Activated naive CD4-positive, alpha-beta T cell treated with anti-CD3 and anti-CD28 coated beads, Interleukin-2, amount 50 U/mL, for 72 hours (primary cell): ENCODE measurements around the gene IP6K1. TPM values are rescaled to one million over a fixed set of nuclear protein-coding genes. Genes with fewer than 3 reads are reported as not detected.
"Not testable (repeated sequence)": the region's sequence is repeated elsewhere in the genome, so short reads cannot be mapped to it uniquely, and the experiment has no call there.

Source experiments
- ATAC-seq, 2 donors: fragments of 150-1000 bp; cut with Tn5 transposase; 2 replicates each; pipeline ENCODE4 v1.10.0; 2021; ENCODE audit warnings: mild to moderate bottlenecking in 2 of 2, moderate library complexity in 2 of 2
- DNase-seq, 2 donors: peaks; one replicate each; pipeline ENCODE4 v3.0.0; 2021 to 2022; ENCODE audit warnings: low spot score in 2 of 2
- H3K27ac Mint-ChIP-seq, 2 donors: one replicate each; pipeline ENCODE4 v1.8.0; 2022; ENCODE audit warnings: mild to moderate bottlenecking in 2 of 2, mixed read lengths in 2 of 2
- H3K36me3 Mint-ChIP-seq, 2 donors: one replicate each; pipeline ENCODE4 v1.8.0; 2022; ENCODE audit warnings: mixed read lengths in 2 of 2
- H3K9me3 Mint-ChIP-seq, 2 donors: one replicate each; pipeline ENCODE4 v1.8.0; 2022; ENCODE audit warnings: mixed read lengths in 2 of 2
- total RNA-seq, 2 donors: library from RNA; stranded (reverse); gene quantifications; one replicate each; pipeline ENCODE4 v1.2.3, GENCODE V29; 2022

Gene IP6K1
- total RNA-seq, 2 donors from 2014 or later: 26.2 to 26.9 TPM

DNA sequence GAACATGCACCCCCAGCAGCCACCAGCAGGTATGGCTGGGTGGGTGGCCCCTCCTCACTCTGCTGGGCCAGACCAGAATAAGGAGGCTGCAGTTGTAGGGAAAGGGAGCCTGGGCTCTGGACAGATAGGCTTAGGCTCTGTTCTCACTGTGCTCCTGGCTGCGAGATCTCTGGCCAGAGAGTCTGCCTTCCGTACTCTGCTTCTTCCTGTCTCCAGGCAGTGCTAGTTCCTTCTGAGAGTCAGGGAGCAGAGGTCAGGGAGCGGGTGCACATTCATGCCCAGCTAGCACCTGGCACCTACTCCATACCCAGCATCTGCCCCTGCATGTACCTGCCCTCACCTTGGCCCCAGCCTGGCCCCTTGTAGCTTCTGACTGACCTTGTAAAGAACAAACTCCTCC lies 94.9 kb downstream of the IP6K1 start:
- H3K9me3 Mint-ChIP-seq, DNase-seq, H3K27ac Mint-ChIP-seq, ATAC-seq: not testable (repeated sequence)
- peaks cover 11 to 13% of the 10 kb centered on the region in 2 donors for H3K36me3 Mint-ChIP-seq

DNA sequence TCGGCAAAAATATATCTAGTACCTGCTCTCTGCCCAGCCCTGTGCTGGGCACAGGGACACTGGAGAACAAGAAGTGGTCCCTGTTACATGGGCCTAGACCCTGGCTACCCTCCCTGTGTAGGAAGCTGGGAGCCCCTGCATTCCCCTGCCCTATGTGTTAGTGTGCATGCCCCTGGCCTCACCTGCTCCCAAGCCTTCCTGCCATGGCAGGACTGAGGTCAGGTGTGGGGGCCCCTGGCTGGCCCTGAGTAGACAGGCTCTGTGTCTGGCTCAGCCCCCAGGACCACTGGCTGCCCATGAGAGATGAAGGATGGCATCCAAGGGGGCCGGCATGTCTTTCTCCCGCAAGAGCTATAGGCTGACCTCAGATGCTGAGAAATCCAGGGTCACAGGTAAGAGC lies 95.5 kb downstream of the IP6K1 start:
- Mint-ChIP-seq H3K27ac (peak overlapping the region in 1 of 2 donors; percentile 96), H3K36me3 (peaks cover 11 to 13% of the 10 kb centered on the region in 2 donors)
- ATAC-seq, DNase-seq, H3K9me3 Mint-ChIP-seq: not testable (repeated sequence)

DNA sequence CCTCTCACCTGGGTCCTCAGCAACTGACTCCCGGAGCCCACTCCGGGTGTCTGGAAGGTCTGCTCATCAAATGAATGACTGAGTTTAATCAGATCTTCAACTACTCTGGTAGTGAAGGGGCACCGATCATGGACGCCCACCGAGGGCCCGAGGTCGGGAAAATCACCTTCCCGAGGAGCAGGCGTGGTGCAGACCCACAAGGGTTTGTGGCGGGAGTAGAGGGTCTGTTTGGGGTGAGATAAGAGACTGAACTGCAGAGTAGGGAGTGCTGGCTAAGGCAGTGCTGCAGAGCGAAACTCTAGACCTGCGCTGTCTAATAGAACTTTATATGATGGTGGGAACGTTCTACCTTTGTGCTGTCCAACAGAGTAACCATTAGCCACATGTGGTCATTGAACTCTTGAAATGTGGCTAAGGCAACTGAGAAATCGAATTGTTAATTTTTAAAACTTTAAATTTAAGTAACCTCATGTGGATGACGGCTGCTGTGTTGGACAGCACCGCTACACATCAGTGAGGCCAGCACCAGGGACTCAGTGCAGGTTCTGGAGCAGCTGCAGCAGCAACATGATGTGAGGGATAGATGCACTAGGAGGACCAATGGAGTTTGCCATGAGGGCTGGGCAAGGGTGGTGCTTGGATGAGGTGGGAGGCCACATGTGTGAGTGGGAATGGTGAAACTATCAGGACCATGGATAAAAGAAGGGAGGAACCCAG lies 96.3 kb downstream of the IP6K1 start:
- ATAC-seq, DNase-seq, H3K9me3 Mint-ChIP-seq: not testable (repeated sequence)
- peak overlapping the region; percentile 96 to 98 for H3K27ac Mint-ChIP-seq
- peaks cover 11 to 13% of the 10 kb centered on the region in 2 donors for H3K36me3 Mint-ChIP-seq

DNA sequence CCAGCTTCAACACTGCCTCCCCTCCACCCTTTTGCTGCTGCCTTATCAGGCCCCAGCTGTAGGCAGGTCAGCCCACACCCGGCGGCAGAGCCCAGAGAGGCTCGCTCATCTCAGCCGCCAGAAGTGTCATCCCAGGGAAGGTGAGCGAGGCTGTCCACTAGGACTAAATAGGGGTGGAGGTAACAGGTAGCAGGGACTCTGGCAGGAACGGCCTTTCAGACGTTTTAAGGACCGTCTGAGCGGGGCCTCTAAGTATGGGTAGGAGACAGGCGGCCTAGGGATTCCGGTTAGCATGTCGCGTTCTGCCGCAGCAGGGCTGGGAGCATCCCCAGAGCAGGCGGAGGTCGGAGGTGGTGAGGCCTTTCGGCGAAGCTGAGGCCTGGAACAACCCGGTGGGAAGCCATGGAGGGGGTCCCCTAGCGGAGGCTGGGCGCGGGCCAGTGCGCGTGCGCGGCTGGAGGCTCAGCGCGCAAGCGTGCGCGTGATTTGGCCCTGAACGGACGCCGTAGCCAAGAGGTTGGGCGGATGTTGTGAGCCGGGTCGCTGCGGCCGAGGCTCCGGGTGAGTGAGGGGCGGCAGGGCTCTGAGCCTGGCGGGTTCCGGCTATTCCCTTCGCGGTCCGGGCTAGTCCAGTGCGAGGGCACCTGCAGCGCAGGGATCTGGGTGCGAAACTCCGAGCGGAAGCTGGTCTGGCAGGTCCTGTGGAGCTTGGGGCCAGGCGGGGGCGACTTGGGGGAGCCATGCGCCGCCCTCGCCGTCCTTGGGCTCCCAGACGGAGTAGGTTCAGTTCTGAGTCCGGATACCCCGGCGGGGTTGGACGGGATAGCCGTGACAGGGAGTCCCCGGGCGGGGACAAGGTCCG lies 97.1 kb downstream of the IP6K1 start, which contains the start of the genes MST1 and RNF123:
Gene MST1 (minus strand): TSS at position 429 of the 862 bp plus-strand sequence. CDS start 783 bp downstream, outside the sequence.
Gene RNF123 (plus strand): TSS at position 512 of the 862 bp plus-strand sequence. CDS start 1,609 bp downstream, outside the sequence.
- Mint-ChIP-seq H3K27ac (peak within 1 kb of the TSS; percentile 96 to 98), H3K9me3 (no peaks in the 10 kb centered on the region), H3K36me3 (peaks cover 11 to 13% of the 10 kb centered on the region in 2 donors)
- ATAC-seq: peak; percentile 76 to 78
- DNase-seq: peak; percentile 93 to 97

DNA sequence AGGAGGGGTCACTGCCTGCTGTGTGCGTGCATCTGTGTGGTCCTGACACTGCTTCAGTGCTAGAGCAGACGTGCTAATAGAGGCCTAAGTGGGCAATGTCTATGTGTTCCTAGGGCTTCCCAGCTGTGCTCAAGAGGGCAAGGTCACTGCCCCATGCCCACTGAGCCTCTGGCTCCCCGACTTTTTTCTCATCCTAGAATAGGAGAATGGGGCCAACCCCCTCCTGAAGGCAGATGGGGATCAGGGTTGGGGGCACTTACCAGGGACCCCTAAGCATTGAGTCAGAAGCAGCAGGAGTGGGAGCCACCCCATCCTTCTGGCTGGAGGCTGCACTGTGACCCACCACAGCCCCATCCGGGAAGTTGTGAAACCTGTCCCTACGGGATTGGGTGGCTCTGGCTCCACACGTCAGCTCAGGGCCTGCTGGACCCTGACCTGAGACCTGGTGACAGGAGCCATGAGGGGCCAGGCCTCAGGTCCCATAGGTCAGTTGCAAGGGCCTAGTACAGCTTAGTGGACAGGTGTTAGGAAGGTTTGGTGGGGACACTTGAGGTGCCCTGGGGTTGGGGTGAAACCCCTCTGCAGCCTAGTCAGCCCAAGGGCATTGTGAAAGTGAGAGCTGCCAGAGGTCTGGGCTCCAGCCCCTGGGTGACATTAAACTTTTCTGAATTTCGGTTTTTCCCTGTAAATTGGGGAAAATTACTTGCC lies 97.8 kb downstream of the IP6K1 start:
- DNase-seq, H3K9me3 Mint-ChIP-seq: not testable (repeated sequence)
- peak; percentile 4 to 35 for ATAC-seq
- Mint-ChIP-seq H3K36me3 (peaks cover 11 to 13% of the 10 kb centered on the region in 2 donors), H3K27ac (peak overlapping the region; percentile 96 to 98)

DNA sequence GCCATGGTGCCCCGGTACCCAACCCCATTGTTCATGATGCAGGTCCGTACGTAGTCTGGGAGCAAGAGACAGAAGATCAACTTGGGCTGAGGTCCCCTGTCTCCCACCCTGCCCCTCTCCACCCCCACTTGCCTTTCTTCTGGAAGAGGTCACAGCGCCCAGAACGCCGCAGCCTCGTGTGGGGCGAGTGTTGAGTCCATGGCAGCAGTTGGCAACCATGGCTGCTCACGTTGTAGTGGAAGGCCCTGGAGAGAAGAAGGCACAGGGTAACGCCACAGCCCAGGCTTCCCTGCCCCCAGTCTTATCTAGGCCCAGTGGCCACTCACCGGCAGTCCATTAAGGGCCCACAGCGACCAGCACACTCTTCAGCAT lies 98.9 kb downstream of the IP6K1 start:
- not testable (repeated sequence) for DNase-seq, ATAC-seq, H3K9me3 Mint-ChIP-seq, H3K27ac Mint-ChIP-seq
- peaks cover 11 to 13% of the 10 kb centered on the region in 2 donors for H3K36me3 Mint-ChIP-seq

DNA sequence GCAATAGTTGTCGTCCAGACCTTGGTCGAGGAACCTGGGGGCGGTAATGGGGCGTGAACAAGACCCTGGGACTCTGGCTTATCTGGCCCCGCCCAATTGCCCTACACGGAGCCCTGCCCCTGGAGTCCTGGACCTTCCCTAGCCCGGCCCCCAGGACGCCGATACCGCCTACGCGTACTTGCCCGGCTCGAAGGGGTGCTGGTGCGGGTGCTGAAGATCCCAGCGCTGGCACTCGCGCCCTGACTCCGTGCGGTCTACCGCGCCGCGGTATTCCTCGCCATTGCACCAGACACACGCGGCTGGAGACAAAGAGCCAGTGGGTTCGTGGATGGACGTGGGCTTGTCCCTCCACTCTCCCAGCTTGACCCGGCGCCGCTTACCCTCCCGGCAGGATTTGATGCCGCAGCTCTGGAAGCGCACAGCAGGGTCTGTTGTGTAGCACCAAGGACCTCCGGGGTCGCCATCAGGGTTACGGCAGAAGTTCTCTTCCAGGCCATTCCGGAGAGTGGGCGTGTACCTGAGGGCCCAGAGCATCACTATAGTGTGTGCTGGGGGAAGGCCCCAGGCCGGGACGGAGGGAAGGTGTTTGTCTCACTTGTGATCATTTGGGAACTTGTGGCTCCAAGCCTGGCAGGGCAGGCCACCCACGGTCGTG lies 99.4 kb downstream of the IP6K1 start:
- not testable (repeated sequence) for H3K27ac Mint-ChIP-seq, H3K9me3 Mint-ChIP-seq
- peak in 1 of 2 donors; percentile 51 for DNase-seq

DNA sequence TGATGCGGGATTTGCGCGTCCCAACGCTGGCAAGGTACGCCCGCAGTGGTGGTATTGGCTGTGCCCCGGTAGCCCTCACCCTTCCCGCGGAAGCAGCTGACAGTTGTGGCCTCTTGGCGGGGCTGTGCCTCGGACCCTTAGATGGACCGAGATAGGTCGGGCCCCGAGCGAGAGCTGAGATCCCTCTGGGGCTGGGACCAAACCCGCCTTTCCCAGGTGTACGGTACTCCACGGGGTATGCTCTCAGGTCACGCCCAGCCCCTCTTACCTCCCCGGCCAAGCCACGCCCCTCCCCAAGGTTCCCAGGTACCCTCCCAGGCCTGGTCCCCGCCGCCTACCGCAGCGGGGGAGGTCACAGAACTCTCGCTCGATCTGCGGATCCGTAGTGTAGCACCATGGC lies 100.0 kb downstream of the IP6K1 start:
- peaks cover 11 to 13% of the 10 kb centered on the region in 2 donors for H3K36me3 Mint-ChIP-seq
- DNase-seq: peak in 1 of 2 donors; percentile 35
- not testable (repeated sequence) for H3K9me3 Mint-ChIP-seq, H3K27ac Mint-ChIP-seq
- ATAC-seq: peak; percentile 1 to 38

More for the DNA sequence above, 99.4 kb downstream of the IP6K1 start:
- H3K36me3 Mint-ChIP-seq: peaks cover 11 to 13% of the 10 kb centered on the region in 2 donors
- ATAC-seq: peak; percentile 34 to 50

DNA sequence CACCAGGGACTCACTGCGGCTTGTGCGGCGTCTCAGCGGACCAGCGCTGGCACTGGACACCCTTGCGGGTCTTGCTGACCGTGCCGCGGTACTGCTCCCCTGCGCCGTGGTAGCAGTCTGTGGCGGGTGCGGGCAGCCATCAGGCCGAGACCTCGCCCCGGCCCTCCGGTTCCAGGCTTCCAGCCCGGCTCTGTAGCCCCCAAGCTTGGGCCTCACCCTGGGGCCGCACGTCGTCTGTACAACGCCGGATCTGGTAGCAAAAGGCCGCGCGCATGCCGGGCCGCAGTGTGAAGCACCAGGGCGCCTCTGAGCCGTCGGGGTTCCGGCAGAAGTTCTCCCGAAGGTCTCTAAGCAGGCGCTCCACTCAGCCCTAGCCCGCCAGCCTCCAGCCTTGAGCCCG lies 100.5 kb downstream of the IP6K1 start:
- not testable (repeated sequence) for ATAC-seq, DNase-seq, H3K27ac Mint-ChIP-seq

DNA sequence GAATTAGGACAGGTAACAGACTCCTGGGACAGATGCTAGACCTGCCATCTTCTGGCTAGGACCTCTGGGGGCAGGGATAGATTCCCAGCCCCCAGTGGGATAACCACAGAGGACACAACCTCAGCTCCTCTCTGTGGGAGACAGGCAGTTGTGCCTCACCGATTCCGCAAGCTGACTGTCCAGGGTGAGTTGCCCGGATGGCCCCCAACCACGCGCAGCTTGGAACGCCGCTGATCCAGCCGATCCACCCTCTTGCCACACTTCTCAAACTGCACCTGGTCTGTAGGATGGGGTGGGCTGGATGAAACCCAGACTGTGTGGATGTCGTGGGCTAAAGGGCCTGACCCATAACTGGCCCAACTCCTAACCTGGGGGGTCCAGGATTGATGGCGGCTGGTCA lies 101.2 kb downstream of the IP6K1 start:
- H3K27ac Mint-ChIP-seq, ATAC-seq, DNase-seq, H3K9me3 Mint-ChIP-seq: not testable (repeated sequence)
- peaks cover 13% of the 10 kb centered on the region in 2 donors for H3K36me3 Mint-ChIP-seq

More for the DNA sequence above, 100.5 kb downstream of the IP6K1 start:
- H3K9me3 Mint-ChIP-seq: not testable (repeated sequence)
- peaks cover 11 to 13% of the 10 kb centered on the region in 2 donors for H3K36me3 Mint-ChIP-seq

DNA sequence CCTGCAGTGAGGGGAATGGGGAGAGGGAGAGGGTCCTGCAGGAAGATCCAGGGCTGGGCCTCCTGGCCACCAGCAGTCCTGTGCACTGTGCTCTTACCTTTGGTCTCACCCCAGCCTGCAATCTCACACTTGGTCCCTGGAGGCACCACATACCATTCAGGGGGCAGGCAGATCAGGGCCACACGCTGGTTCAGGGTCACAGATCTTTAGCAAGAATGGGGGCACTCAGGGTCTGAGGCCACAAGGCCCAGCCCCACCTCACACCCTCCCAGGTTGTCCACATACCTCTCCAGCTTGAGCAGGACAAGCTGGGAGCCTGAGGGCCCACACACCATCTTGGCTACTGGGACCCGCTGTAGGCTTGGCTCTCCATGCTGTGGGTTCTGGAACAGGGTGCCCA lies 101.9 kb downstream of the IP6K1 start:
- peaks cover 6 to 12% of the 10 kb centered on the region in 2 donors for H3K36me3 Mint-ChIP-seq
- H3K27ac Mint-ChIP-seq, ATAC-seq, H3K9me3 Mint-ChIP-seq, DNase-seq: not testable (repeated sequence)

DNA sequence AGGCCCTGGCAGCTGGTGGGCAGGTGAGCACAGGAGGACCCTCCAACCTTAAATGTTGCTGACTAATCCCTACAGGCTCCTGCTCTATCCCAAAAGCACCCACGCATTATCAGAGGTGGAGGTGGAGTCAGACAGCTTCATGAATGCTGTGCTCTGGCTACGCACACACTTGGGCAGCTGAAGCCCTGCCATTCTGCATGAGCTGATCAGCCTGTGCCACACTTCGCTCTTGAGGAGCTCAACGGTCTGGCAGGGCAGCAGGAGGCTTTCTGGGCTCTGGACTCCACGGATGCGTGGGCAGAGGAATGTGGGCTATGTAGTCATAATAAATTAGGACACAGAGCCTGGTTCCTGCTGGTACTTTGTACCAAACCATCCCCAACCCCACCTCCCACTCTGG lies 103.2 kb downstream of the IP6K1 start:
- Mint-ChIP-seq H3K36me3 (peaks cover 0 to 11% of the 10 kb centered on the region in 2 donors), H3K27ac (peak overlapping the region in 1 of 2 donors; percentile 37), H3K9me3 (no peaks in the 10 kb centered on the region)
- no peak for DNase-seq
- no peak for ATAC-seq

DNA sequence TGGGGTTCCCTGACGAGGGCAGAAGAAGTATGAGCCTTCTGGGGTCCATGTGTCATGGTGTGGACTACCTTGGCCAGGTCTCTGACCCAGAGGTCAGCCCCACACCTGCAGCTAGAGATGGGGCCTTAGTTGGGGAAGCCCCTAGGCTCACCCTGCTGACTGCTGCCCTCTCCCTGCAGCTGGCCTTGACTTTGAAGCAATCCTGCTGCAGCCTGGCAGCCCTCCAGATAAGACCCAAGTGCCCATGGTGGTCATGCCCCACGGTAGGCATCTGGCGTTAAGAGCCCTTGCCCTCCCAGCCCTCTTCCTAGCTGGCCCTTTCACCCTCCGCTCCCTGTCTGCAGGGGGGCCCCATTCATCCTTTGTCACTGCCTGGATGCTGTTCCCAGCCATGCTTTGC lies 104.8 kb downstream of the IP6K1 start:
- no peaks in the 10 kb centered on the region for H3K9me3 Mint-ChIP-seq
- ATAC-seq (no peak), DNase-seq (no peak)
- peaks cover 0 to 13% of the 10 kb centered on the region in 2 donors for H3K36me3 Mint-ChIP-seq
- H3K27ac Mint-ChIP-seq: no peak overlapping the region

DNA sequence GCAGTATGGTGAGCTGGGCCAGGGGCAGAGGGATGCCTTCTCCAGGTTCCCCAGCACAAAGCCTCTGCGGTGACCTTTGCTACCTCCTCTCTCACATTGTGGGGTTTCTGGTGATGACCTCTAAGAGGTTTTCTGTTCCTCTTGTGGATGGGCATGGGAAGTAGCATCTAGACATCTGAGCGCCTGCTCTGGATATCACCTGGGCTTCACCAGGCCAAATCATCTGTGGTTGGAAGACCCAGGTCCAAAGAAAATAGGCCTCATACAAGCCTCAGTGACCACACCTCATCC lies 105.2 kb downstream of the IP6K1 start:
- Mint-ChIP-seq H3K27ac (no peak overlapping the region), H3K36me3 (peaks cover 0 to 13% of the 10 kb centered on the region in 2 donors), H3K9me3 (no peaks in the 10 kb centered on the region)
- DNase-seq (no peak), ATAC-seq (no peak)

DNA sequence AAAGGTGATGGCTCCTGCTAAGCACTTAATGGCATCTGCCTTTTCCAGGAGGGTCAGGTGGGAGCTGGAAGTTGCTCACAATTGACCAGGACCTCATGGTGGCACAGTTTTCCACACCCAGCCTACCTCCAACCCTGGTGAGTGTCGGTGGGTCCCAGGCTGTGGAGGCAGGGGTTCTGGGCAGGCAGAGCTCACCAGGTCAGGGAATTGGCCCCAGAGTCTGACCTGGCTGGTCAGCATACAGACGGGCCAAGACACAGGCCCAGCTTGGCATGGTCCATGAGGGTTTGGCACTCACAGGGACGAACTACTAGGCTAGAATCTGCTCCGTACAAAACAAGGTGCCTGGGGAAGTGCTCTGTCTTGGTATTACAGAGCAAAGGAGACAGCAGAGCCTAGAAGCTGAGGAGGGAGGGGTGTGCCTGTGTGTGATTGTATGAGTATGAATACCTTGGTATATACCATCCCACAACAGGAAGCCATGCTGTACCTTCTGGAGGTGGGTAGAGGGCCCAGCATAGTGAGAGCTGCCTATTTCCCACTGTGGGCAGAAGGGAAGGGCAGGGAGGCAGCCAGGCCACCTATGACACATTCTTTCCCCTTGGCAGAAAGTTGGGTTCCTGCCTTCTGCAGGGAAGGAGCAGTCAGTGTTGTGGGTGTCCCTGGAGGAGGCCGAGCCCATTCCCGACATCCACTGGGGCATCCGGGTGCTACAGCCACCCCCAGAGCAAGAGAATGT lies 105.7 kb downstream of the IP6K1 start:
- DNase-seq: no peak
- peaks cover 0 to 18% of the 10 kb centered on the region in 2 donors for H3K36me3 Mint-ChIP-seq
- peak in 1 of 2 donors; percentile 27 for ATAC-seq
- no peaks in the 10 kb centered on the region for H3K9me3 Mint-ChIP-seq
- H3K27ac Mint-ChIP-seq: peak overlapping the region in 1 of 2 donors; percentile 23
